HG03108 (cell line): ENCODE data around the gene SLC25A20.
"Not testable (repeated sequence)": the region's sequence is repeated elsewhere in the genome, so short reads cannot be mapped to it uniquely, and the experiment has no call there.

ENCODE experiments used
- ATAC-seq: cut with Tn5 transposase; IDR thresholded peaks from one replicate; pipeline ENCODE4 v1.9.1; 2021; ENCODE audit warnings: moderate library complexity; ENCODE audit not compliant: unreplicated experiment

SLC25A20 gene

GRCh38 chr3:48847504-48848423, 50.9 kb downstream of the SLC25A20 start, which contains the start of gene PRKAR2A:
Gene PRKAR2A (minus strand): TSS chr3:48847874. CDS start chr3:48847596, 278 bp downstream.
- ATAC-seq, result peak; percentile 86

- peak; percentile 26 for ATAC-seq
Measured at GRCh38 chr3:48847053-48847503, 51.6 kb downstream of the SLC25A20 start.

- ATAC-seq, result no peak
Measured at GRCh38 chr3:48845170-48845569, 53.5 kb downstream of the SLC25A20 start.

GRCh38 chr3:48837163-48837562, 61.5 kb downstream of the SLC25A20 start:
- ATAC-seq, result no peak

GRCh38 chr3:48835650-48836366, 62.9 kb downstream of the SLC25A20 start:
- ATAC-seq, result no peak

GRCh38 chr3:48832684-48833083, 66.0 kb downstream of the SLC25A20 start:
- ATAC-seq, result no peak

- ATAC-seq, result no peak
Measured at GRCh38 chr3:48830715-48831114, 68.0 kb downstream of the SLC25A20 start.

GRCh38 chr3:48829525-48829924, 69.2 kb downstream of the SLC25A20 start:
- not testable (repeated sequence) for ATAC-seq

GRCh38 chr3:48827874-48828273, 70.8 kb downstream of the SLC25A20 start:
- ATAC-seq, result not testable (repeated sequence)

GRCh38 chr3:48826451-48826850, 72.2 kb downstream of the SLC25A20 start:
- ATAC-seq, result no peak

- ATAC-seq, result no peak
Measured at GRCh38 chr3:48820612-48821324, 77.9 kb downstream of the SLC25A20 start.

- ATAC-seq, result no peak
Measured at GRCh38 chr3:48819234-48820221, 79.2 kb downstream of the SLC25A20 start.

GRCh38 chr3:48811524-48811923, 87.2 kb downstream of the SLC25A20 start:
- no peak for ATAC-seq
